NB4 (cell line): ENCODE results near the gene TNFAIP1.

ENCODE experiments used
- POLR2A ChIP-seq: IDR thresholded peaks from 2 replicates; pipeline ENCODE4 v1.6.1; 2011; ENCODE audit warnings: mild to moderate bottlenecking; ENCODE audit not compliant: insufficient read length; ENCODE audit errors: extremely low read depth
- TF ChIP-seq, protein P1 (sequence below): IDR thresholded peaks from one replicate; pipeline ENCODE4 v1.5.1; 2012; ENCODE audit warnings: low read depth, low read length

DNA sequence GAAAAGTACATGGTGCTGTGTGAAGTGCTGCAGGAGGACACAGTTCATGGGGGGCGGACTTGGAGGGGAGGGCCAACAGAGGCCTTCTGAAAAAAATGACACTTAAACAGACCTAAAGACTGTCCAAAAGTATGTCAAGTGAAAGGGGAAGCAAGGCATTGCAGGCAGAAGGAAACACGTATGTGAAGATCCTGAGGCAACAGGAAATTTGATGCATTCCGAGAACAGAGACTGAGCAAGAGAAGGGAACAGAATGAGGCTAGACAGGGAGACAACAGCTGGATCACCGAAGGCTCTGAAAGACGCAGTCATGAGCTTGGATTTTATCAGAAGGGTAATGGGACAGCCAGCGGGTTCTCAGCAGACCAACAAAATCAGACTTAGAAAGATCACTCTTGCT lies 1.4 kb upstream of the TNFAIP1 start:
- TF ChIP-seq, protein P1, sequence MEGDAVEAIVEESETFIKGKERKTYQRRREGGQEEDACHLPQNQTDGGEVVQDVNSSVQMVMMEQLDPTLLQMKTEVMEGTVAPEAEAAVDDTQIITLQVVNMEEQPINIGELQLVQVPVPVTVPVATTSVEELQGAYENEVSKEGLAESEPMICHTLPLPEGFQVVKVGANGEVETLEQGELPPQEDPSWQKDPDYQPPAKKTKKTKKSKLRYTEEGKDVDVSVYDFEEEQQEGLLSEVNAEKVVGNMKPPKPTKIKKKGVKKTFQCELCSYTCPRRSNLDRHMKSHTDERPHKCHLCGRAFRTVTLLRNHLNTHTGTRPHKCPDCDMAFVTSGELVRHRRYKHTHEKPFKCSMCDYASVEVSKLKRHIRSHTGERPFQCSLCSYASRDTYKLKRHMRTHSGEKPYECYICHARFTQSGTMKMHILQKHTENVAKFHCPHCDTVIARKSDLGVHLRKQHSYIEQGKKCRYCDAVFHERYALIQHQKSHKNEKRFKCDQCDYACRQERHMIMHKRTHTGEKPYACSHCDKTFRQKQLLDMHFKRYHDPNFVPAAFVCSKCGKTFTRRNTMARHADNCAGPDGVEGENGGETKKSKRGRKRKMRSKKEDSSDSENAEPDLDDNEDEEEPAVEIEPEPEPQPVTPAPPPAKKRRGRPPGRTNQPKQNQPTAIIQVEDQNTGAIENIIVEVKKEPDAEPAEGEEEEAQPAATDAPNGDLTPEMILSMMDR, result no peak
- TF ChIP-seq POLR2A, result no peak
